ENCODE measurements around the gene CTXN1.
"Not testable (repeated sequence)": the region's sequence is repeated elsewhere in the genome, so short reads cannot be mapped to it uniquely, and the experiment has no call there.

The CTXN1 gene

DNA sequence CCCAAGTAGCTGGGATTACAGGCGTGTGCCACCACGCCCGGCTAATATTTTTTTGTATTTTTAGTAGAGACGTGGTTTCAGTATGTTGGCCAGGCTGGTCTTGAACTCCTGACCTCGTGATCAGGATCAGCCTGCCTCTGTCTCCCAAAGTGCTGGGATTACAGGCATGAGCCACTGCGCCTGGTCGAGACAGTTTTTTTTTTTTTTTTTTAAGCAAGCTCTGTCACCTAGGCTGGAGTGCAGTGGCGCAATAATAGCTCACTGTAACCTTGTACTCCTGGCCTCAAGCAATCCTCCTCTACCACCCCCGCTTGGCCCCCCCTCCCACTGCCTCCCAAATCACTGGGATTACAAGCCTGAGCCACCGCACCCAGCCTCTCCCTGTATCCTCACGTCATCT is 28.6 kb downstream of the CTXN1 start:
- no peak for DNase-seq

DNA sequence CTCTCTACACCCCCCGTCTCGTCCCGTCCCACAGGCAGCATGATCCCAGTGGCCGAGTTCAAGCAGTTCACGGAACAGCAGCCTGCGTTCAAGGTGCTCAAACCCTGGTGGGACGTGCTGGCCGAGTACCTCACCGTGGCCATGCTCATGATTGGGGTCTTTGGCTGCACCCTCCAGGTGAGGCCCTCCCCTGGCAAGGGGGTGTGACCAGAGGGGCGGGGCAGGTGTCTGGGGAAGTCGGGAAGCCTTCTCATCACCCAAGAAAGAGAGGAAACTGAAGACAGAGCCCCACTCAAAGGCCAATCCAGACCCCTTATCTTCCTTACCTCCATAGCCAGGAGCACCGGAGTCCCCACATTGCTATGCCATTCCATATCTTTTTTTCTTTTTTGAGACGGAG is 30.4 kb downstream of the CTXN1 start:
- DNase-seq, result no peak

DNA sequence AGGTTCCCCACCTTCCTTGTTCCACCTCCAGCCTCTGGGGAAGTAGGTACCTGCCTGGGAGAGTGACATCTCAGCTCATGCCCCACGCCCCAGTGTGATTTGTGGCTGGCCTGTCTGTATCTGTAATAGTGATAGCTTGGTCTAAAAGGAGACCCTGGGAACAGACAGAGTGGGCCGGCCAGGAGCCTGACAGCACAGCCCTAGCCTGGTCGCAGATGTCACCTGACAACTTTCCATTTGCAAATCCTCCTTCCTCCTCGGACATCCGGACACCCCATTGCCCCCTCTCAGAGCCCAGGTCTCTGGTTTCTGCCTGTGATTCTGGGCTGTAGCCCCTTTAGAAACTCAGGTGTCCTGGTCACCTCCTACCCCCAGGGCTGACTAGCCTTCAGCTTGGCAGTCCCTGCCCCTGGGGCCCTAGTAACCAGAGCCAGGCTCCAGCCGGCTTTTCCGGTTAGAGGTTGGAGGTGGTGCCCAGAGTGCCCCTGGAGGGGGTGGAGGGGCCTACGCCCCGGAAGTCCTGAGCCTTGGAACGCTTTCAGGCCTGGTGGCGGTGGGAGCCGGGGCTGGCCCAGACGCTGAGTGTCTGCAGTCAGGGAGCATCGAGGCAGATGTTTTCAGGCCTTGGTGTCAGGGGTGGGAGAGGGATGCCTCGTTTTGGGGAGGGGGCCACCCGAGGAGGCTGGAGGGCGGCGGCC is 31.2 kb downstream of the CTXN1 start:
- DNase-seq, result no peak

DNA sequence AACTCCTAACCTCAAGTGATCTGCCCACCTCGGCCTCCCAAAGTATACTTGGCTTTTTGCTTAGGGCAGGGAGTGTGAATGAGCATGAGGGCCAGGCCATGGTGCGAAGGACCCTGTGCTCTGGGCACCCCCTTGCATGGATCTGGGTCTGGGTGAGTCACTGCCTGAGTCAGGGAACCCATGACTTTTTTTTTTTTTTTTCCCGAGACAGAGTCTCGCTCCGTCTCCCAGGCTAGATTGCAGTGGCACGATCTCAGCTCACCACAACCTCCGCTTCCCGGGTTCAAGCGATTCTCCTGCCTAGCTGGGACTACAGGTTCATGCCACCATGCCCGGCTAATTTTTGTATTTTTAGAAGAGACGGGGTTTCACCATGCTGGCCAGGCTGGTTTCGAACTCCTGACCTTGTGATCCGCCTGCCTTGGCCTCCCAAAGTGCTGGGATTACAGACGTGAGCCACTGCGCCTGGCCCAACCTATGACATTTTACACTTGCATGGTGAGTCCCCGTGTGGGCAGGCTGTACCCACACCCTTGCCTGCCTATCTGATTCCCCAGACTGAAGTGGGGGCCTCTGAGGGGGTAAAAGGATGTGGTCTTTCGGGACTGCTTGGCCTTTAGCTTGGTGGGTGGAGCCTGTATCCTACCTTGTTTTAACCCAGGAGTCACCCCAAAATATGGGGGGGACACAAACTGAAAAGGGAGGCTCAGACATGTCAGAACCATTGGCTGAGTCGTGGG is 32.4 kb downstream of the CTXN1 start:
- DNase-seq, result not testable (repeated sequence)

DNA sequence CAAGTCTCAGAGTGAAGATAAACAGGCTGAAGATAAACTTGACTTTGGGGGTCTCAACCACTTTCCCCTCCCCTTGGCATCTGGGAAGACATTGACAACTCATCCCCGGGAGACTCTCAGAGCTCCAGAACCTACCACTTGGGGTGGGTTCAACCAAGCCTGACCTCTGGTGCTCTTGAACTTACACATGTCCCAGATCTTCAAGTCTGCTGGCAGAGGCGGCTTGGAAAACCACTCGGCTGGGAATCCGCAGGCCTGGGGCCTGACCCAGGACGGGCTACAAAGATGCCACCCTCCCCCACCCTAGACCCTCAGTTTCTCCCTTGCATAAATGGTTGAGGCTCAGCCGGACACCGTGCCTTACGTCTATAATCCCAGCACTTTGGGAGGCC is 37.1 kb downstream of the CTXN1 start:
- no peak for DNase-seq

DNA sequence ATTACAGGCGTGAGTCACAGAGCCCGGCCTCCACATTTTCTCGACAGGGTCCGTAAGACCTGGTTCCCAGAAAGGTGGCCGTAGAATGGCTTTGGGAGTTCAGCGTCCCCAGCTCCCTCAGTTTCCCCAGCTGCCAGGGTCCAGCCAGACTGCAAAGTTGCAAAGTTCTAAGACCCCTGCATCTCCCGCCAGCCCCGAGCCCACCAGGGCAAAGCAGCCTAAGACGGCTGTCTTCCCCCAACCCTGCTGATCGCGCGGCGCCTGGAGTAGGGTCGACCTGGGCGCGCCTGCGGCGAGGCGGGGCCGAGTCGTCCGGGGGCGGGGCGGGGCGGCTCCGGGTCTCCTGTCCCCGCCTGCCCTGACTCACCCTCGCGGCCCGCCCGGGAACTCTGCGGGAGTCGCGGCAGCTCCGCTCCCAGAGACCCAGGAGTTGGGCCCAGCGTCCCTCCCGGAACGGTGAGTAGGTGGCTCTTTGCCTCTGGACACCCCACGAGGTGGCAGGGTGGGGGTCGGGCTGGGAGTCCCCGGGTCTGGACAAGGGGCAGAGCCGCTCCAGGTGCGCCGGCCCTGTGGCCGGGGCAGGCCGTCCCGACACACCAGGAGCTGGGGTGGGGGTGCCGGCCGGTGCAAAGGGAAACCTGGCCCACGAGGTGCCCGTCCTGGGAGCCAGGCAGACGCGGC is 37.6 kb downstream of the CTXN1 start, which contains the start of gene LRRC8E:
Gene LRRC8E (plus strand): TSS at position 366 of the 681 bp plus-strand sequence. CDS start 7,094 bp downstream, outside the sequence.
- DNase-seq, result no peak

DNA sequence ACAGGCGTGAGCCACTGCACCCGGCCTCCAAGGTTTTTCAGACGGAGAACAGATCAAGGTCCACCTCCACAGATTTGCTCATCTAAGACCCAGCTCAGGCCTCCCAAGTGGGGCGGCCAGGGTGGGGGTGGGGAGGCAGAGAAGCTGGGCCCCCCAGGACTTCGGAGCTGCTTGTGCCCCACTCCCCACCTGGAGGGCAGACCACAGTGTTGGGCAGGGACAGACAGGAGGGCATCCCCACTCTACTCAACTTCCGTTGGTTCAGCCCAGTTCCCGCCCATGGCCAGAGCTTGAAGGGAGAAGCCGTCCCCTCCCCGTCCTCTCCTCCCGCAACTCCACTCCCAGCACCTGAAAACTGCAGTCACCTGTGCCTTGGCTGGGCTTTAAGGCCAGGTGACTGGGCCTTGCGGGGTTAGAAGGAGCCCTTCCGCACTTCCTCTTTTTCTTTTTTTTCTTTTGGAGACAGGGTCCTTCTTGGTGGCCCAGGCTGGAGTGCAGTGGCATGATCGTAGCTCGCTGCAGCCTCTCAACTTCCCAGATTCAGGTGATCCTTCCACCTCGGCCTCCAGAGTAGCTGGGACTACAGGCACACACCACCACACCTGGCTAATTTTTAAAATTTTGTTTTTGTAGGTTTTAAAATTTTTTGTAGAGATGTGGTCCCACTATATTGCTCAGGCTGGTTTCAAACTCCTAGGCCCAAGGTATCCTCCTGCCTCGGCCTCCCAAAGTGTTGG is 38.4 kb downstream of the CTXN1 start:
- DNase-seq, result no peak

DNA sequence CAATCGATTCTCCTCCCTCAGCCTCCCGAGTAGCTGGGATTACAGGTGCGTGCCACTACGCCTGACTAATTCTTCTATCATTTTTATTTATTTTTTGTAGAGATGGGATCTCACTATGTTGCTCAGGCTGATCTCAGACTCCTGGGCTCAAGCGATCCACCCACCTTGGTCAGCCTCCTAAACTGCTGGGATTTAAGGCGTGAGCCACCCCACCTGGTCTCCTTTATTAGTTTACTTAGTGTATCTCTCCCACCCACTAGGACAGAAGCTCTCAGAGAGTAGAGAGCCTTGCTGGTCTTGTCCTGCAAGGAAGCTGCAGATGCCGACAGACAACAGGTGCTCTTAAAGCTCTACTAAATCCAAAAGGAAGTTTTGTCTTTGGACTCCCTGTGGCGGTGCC is 40.1 kb downstream of the CTXN1 start:
- no peak for DNase-seq

DNA sequence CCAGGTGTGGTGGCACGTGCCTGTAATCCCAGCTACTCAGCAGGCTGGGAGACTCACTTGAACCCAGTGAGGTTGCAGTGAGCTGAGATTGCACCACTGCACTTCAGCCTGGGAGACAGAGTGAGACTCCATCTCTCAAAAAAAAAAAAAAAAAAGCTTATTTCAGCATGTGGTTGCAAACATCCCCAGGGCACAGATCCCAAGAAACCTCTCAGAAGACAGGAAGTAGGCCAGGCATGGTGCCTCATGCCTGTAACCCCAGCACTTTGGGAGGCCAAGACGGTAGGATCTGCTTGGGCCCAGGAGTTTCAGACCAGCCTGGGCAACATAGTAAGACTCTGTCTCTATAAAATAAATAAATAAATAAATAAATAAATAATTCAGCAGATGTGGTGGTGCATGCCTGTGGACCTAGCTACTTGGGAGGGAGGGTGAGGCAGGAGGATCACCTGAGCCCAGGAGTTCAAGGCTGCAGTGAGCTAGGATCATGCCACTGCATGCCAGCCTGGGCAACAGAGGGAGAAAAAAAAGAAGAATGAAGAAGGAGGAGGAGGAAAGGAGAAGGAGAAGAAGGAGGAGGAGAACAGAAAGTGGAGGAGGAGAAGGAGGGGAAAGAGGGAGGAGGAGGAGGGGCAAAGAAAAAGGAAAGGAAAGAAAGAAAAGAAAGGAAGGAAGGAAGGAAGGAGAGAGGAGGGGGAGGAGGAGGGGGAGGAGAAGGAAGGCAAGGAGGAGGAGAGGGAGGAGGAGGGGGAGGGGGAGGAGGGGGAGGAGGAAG is 42.0 kb downstream of the CTXN1 start:
- DNase-seq, result no peak

DNA sequence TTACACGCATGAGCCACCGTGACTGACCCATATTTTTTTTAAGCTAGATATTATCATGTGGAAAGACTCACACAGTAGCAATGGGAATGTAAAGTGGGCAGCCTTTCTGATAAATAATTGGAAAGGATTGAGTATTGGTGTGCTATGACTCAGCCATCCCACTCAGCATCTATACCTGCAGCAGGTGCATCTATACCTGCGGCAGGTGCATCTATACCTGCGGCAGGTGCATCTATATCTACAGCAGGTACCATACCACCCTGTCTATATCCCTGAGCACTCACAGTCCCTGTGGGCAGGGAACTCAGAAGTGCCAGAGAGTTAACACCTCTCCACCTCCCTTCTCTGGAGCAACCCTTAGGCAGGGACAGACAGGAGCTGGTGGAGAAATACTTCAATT is 42.8 kb downstream of the CTXN1 start:
- no peak for DNase-seq

DNA sequence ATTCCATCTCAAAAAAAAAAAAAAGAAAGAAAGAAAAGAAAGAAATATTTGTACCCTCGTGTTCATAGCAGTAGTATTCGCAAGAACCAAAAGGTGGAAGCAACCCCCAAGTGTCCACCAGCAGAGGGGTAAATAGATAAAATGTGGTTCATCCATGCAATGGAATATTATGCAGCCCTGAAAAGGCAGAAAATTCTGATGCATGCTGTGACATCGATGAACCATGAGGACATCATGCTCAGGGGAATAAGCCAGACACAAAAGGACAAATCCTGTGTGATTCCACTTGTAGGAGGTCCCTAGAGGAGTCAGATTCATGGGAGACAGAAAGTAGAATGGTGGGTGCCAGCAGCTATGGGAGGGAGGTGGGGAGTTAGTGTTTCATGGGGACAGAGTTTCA is 44.0 kb downstream of the CTXN1 start:
- no peak for DNase-seq

DNA sequence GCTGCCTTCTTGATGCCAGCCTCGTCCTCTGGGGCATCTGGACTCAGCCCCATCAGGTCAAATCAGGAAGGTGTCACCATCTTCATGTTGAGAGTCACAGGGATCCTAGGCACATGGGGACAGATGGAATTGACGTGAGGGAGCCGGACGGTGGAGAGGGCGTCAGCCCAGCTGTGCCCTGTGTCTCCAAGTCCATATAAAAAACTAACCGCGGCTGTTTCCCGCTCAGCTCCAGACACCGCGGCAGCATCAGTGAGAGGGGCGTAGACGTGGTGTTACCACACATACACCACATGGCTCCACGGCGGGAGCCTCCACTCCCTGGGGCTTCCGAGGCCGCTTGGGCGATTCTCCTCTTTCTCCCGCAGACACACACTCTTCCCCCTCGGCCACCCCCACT is 46.1 kb downstream of the CTXN1 start:
- DNase-seq, result no peak

DNA sequence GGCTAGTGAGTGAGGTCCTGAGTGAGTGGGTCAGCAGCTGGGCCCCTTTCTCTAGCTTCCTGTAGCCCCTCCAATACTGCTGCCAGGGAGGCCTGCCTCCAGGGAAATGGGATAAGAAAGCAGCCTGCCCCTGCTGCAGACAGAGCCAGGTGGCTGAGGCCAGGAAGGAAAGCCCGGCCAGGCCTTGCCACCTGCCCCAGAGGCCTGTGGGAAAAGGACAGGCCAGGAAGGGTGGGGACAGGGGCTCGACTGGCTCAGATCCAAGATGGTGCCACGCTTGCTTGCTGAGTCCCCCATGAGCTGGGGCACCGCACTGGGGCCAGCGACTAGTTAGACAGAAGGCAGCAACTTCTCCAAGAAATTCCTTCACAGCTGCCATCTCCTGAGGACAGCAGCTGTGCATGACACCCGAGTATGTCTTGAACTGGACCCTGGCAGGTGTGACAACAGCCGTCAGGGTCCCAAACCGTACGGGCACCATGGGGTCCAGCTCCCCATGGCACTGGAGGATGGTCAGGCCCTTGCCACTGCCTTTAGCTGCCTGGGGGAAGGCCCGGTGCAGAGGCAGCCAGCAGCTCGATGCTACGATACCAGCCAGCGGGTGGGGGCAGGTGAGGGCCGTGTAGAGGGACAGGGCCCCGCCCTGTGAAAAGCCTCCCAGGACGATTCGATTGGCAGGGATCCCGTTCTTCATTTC is 46.7 kb downstream of the CTXN1 start:
- DNase-seq, result no peak

DNA sequence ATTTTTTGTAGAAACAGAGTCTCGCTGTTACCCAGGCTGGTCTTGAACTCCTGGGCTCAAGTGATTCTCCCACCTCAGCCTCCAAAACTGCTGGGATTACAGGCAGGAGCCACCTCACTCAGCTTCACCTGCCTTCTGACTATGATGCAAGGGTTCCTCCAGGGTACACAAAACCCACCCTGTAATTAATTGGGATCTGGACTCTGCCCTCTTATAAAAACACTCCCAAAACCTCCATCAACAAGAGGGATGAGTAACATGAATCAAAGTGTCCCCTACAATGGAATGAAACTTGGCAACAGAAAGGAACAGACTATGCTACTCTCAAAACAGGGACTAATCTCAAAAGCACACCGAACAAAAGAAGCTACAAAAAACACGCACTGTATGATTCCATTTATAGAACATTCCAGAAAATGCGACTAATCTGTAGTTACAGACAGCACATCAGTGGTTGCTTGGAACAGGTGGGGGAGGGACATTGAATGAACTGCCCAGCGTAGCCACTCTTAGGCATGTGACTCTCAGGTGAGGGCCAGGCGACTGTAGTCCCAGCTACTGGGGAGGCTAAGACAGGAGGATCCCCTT is 48.6 kb downstream of the CTXN1 start:
- DNase-seq, result no peak

DNA sequence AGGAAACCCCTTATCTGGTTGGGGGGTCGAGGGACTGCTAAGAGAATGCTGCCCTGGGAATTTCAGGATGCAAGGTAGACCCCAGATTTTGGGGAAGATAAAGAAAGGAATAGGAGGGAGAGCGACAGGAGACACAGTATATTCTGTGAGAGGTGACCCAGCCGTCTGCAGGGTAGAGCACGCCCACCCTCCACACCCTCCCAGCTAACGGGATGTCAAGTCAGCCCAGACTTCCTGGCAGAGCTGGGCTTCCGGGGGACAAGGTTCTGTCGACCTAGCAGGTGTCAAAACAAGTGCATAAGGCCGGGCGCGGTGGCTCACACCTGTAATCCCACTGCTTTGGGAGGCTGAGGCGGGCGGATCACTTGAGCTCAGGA is 51.0 kb downstream of the CTXN1 start:
- DNase-seq, result no peak

Measured in NCI-H1694 (cell line).